Measurements from ENCODE around the gene PFKL.

The PFKL gene

DNA sequence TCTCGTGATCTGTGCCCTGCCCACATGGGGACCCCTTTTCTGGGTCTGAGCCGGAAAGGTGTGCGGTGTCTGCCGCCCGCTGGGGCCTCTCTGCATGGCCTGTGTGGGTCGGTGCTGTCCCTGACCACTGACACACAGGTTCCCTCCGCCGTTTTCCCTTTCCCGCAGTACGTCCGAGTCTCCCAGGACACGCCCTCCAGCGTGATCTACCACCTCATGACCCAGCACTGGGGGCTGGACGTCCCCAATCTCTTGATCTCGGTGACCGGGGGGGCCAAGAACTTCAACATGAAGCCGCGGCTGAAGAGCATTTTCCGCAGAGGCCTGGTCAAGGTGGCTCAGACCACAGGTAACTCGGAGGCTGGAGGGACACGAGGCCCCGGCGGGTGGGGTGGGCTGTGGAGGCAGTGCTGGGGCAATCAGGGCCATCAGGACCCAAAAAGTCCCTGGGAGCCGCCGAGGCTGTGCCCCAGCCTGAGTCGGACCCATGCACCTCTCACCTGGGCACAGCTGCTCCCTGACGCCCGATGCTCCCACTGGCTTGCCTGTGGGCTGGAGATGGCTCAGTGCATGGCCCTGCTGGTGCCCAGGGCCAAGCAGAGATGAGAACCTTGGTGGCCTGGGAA, 66.8 kb downstream of the PFKL start:
- DNase-seq = no peak

DNA sequence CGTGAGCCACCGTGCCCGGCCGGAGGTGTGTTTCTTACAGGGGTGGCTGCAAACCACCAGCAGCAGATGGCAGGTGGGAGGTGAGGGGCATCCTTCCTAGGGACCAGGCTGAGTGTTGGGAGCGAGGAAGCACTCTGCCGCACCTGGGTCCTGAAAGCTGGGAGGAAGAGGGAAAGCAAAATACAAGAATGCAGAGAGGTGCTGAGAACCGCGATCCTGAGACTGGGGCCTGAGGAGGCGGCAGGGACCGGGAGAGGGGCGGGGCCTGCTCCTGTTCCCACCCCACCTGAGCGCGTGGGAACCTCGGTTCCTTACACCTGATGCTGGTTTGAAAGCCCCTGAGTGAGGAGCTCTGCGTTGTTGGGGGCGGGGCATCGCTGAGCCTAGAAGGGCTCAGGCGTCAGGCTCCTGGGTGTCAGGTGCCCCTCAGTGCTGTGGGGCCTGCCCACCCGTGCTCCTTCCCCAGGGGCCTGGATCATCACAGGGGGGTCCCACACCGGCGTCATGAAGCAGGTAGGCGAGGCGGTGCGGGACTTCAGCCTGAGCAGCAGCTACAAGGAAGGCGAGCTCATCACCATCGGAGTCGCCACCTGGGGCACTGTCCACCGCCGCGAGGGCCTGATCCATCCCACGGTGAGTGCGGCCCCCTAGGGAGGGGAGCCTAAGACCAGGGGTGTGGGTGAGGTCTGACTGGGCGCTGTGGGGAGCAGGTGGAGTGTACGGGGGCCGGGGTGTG, 69.0 kb downstream of the PFKL start:
- no peak for DNase-seq

DNA sequence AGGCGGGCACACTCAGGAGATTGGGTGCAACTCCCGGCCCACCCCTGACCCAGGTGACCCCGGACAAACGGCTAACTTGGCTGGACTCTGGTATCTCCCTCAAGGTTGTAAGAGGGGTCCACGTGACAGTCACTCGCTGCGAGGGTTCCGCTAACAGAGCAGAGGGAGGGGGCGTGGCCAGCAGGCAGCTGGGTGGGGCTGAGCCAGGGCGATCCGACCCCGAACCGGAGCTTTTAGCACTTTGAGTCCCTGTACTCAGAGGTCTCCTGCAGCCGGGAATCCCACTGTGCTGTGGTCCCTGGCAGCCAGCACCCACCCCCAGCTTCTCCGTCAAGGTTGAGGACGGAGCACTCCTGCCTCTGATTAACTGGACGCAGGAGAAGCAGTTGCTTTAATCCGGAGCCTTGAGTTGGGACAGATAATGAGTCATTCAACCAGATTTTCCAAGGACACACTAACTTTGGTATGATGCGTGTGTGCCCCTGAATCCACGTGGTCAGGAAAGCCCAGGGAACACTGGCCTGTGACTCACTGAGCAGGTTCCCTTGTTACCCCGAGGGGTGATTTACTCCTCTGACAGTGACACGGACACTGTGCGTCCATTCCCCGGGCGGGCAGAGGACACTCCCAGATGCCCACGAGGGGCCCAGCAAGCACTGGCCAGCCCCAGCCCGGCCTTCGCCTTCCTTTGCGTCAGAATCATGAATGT, 70.3 kb downstream of the PFKL start:
- DNase-seq = no peak

DNA sequence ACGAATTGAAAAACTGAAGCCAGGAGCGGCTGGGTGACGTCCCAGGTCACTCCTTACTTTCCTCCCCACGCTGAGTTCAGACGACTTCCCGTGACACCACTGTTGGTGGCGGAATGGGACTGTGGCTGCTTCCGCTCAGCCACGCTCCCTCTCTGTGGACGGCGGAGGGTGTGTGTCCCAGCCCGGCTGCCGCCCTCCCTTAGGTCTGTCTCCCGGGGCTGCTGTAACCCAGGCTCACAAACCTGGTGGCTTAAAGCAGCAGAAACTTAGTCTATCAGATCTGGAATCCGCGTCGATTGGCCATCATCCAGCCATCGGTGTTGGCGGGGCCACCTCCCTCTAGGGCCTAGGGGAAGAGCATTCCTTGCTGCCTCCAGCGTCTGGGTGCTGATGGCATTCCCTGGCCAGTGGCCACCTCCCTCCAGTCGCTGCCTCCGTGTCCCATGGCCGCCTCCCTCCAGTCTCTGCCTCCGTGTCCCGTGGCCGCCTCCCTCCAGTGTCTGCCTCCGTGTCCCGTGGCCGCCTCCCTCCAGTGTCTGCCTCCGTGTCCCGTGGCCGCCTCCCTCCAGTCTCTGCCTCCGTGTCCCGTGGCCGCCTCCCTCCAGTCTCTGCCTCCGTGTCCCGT, 71.0 kb downstream of the PFKL start:
- DNase-seq = no peak

DNA sequence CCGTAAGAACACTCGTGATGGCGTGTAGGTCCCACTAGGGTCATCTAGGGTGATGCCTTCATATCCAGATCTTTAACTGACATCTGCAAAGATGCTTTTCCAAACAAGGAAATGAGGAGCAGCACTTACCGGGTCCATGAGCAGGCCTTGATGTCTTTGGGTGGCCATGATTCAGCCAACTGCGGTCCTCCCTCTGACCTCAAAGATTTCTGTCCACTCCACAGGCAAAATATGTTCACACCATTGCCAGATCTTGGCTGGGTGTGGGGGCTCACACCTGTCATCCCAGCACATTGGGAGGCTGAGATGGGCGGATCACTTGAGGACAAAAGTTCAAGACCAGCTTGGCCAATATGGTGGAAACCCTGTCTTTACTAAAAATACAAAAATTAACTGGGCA, 71.7 kb downstream of the PFKL start:
- DNase-seq = no peak

DNA sequence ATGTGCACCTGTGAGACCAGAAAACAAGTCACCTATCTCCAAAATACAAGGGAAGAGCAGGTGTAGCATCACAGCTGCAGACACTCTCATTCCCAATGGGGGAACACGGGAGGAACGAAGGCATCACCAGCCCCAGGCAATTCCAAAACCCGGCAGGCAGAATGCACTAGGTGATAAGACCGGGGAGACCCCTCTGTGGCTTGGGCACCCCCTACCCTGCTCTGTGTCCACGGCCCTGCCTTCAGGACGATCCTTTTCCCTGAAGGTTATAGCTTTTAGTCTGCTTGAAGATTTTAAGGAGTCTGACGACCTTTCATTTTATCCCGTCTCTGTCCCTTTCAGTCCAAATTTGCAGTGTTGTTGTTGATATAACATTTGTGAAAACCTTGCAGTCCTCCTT, 72.8 kb downstream of the PFKL start:
- no peak for DNase-seq

DNA sequence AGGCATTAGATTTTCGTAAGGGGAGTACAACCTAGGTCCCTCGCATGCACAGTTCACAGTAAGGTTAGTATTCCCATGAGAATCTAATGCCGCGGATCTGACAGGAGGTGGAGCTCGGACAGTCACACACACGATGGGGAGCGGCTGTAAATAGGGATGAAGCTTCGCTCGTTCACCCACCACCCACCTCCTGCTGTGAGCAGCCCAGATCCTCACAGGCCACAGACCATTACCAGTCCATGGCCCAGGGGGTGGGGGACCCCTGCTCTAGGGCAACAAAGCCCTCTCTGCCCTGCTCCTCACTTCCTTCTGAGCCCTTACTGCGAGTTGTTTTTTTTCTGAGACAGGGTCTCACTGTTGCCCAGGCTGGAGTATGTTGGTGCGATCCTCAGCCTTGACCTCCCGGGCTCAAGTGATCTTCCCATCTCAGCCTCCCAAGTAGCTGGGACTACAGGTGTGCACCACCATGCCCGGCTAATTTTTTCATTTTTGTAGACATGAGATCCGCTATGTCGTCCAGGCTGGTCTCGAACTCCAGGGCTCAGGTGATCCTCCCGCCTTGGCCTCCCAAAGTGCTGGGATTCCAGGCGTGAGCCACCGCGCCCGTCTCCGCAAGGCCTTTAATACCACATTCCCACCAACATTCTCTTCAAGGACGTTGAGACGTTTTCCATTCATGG, 74.9 kb downstream of the PFKL start:
- DNase-seq = no peak

DNA sequence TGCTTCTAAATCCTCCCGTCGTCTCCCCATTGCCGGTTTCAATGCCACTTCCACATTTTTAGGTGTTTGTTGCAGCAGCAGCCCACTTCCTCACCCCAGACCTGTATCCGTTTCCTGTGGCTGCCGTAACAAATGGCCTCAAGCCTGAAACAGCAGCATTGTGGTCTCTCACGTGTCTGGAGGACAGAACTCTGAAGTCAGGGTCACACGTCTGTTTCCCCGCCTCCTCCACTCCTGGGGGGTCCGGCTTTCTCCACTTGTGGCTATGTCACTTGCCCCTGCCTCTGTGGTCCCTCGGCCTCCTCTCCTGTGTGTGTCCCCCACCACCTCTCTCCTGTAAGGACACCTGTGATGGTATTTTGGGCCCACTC, 75.4 kb downstream of the PFKL start:
- no peak for DNase-seq

DNA sequence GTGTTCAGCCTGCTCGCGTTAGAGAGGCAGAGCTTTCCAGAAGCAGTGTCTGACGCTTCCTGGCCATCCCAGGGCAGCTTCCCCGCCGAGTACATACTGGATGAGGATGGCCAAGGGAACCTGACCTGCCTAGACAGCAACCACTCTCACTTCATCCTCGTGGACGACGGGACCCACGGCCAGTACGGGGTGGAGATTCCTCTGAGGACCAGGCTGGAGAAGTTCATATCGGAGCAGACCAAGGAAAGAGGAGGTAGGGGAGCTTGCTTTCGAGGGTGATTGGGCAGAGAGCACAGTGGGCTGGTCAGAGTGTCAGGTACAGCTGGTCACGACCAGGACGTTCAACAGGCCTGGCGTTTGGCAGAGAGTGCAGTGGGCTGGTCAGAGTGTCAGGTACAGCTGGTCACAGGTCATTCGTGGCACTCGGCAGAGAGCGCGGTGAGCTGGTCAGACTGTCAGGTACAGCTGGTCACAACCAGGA, 75.9 kb downstream of the PFKL start:
- DNase-seq = no peak

DNA sequence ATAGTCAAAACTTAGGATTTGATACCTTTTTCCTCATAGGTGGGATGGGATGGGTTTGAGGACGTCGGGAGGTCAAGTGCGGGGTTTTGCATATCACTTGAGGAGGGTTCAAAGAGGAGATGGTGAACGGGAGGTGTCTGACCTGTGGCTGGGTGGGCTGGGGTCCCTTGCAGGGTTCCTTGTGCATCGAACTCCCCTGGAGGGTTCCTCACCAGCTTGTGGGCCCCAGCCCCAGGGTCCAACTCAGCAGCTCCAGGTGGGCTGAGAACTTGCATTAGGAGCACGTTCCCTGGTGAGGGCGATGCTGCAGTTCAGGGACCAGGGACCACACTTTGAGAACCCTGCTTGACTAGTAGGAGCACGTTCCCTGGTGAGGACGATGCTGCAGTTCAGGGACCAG, 76.8 kb downstream of the PFKL start:
- DNase-seq = no peak

Measured in NCI-H2081 (cell line).